SJSA1 (cell line): ENCODE measurements around the gene DRC3. TPM values are rescaled to one million over a fixed set of nuclear protein-coding genes. Genes with fewer than 3 reads are reported as not detected.

Experiments
- DNase-seq, 2 experiments: peaks; one replicate each; pipeline ENCODE4 v3.0.0-alpha.2; 2015 to 2020; ENCODE audit warnings: low spot score in 2 of 2, low read depth in 1 of 2
- H3K27ac ChIP-seq: fragments of 250-450 bp; sonication (Bioruptor Pico); 2 replicates; pipeline ENCODE4 v1.5.1; 2020; ENCODE audit warnings: mild to moderate bottlenecking, moderate library complexity
- H3K27me3 ChIP-seq: fragments of 250-450 bp; sonication (Bioruptor Pico); replicated peaks from 2 replicates; pipeline ENCODE4 v1.5.1; 2020; ENCODE audit warnings: mild to moderate bottlenecking, moderate library complexity
- H3K36me3 ChIP-seq: fragments of 250-450 bp; sonication (Bioruptor Pico); 2 replicates; pipeline ENCODE4 v1.5.1; 2020; ENCODE audit warnings: mild to moderate bottlenecking
- H3K4me1 ChIP-seq: fragments of 250-450 bp; sonication (Bioruptor Pico); replicated peaks from 2 replicates; pipeline ENCODE4 v1.6.1; 2021; ENCODE audit warnings: mild to moderate bottlenecking
- H3K4me3 ChIP-seq: fragments of 250-450 bp; sonication (Bioruptor Pico); 2 replicates; pipeline ENCODE4 v1.5.1; 2020; ENCODE audit warnings: mild to moderate bottlenecking
- H3K9me3 ChIP-seq: fragments of 250-450 bp; sonication (Bioruptor Pico); replicated peaks from 2 replicates; pipeline ENCODE4 v1.5.1; 2020; ENCODE audit warnings: mild to moderate bottlenecking
- total RNA-seq: library from RNA; depleted of rRNA; stranded (reverse); fragments of >200 nt; shearing (Covaris generic); gene quantifications from 2 replicates; pipeline ENCODE4 v1.2.3, GENCODE V29; 2014; rRNA removed

The DRC3 gene
- total RNA-seq, result 1.8 TPM in 1 of 2 replicates, not detected in the other

GRCh38 chr17:17972126-17972951 lies at the start of gene DRC3, which contains the start of gene TOM1L2:
TSS of gene DRC3 (plus strand) at chr17:17972862. CDS start at chr17:17977599, 4,737 bp downstream.
TSS of gene TOM1L2 (minus strand) at chr17:17972400. CDS start at chr17:17972313, 87 bp downstream.
- peaks cover 9% of the 10 kb centered on the region for H3K4me1 ChIP-seq
- peaks cover 6% of the 10 kb centered on the region; the same call in 1 of the 2 replicates for H3K36me3 ChIP-seq
- DNase-seq, result peak; percentile 100
- peak within 1 kb of the TSS; percentile 80 for H3K4me3 ChIP-seq
- no peaks in the 10 kb centered on the region for H3K9me3 ChIP-seq
- H3K27ac ChIP-seq, result peak within 1 kb of the TSS; percentile 70
- no peaks in the 10 kb centered on the region for H3K27me3 ChIP-seq

GRCh38 chr17:17924131-17924856 lies 48.4 kb upstream of the DRC3 start:
- no peak overlapping the region for H3K27ac ChIP-seq

GRCh38 chr17:17924857-17925250 lies 47.8 kb upstream of the DRC3 start:
- H3K9me3 ChIP-seq, result no peaks in the 10 kb centered on the region
- H3K27me3 ChIP-seq, result no peaks in the 10 kb centered on the region
- no peaks in the 10 kb centered on the region for H3K36me3 ChIP-seq
- no peak for DNase-seq
- no peak overlapping the region for H3K27ac ChIP-seq
- peaks cover 90% of the 10 kb centered on the region for H3K4me1 ChIP-seq
- H3K4me3 ChIP-seq, result no peak overlapping the region

More at GRCh38 chr17:17924131-17924856, 48.4 kb upstream of the DRC3 start:
- no peaks in the 10 kb centered on the region for H3K27me3 ChIP-seq
- peaks cover 90% of the 10 kb centered on the region for H3K4me1 ChIP-seq
- H3K4me3 ChIP-seq, result no peak overlapping the region
- DNase-seq, result no peak
- no peaks in the 10 kb centered on the region for H3K36me3 ChIP-seq
- no peaks in the 10 kb centered on the region for H3K9me3 ChIP-seq

GRCh38 chr17:17926036-17926435 lies 46.6 kb upstream of the DRC3 start:
- H3K27ac ChIP-seq, result no peak overlapping the region
- no peak overlapping the region for H3K4me3 ChIP-seq
- H3K36me3 ChIP-seq, result no peaks in the 10 kb centered on the region
- no peaks in the 10 kb centered on the region for H3K27me3 ChIP-seq
- H3K4me1 ChIP-seq, result peaks cover 90% of the 10 kb centered on the region
- no peaks in the 10 kb centered on the region for H3K9me3 ChIP-seq
- DNase-seq, result no peak

- H3K36me3 ChIP-seq, result no peaks in the 10 kb centered on the region
- no peaks in the 10 kb centered on the region for H3K27me3 ChIP-seq
- DNase-seq, result peak in 1 of 2 experiments; percentile 51
- H3K27ac ChIP-seq, result peak overlapping the region; percentile 87
- no peak overlapping the region for H3K4me3 ChIP-seq
- H3K4me1 ChIP-seq, result peaks cover 88% of the 10 kb centered on the region
- no peaks in the 10 kb centered on the region for H3K9me3 ChIP-seq
These were observed 45.7 kb upstream of the DRC3 start for GRCh38 chr17:17926840-17927449.

- peak; percentile 55 to 82 for DNase-seq
- Histone ChIP-seq H3K27me3 (no peaks in the 10 kb centered on the region), H3K4me1 (peaks cover 76% of the 10 kb centered on the region), H3K9me3 (no peaks in the 10 kb centered on the region), H3K27ac (peak overlapping the region; percentile 87), H3K4me3 (no peak overlapping the region), H3K36me3 (no peaks in the 10 kb centered on the region)
These were observed 44.0 kb upstream of the DRC3 start for GRCh38 chr17:17928398-17929287.

- Histone ChIP-seq H3K4me1 (peaks cover 77% of the 10 kb centered on the region), H3K9me3 (no peaks in the 10 kb centered on the region), H3K27ac (peak overlapping the region; percentile 87), H3K4me3 (no peak overlapping the region), H3K27me3 (no peaks in the 10 kb centered on the region), H3K36me3 (no peaks in the 10 kb centered on the region)
- DNase-seq, result no peak
These were observed 42.8 kb upstream of the DRC3 start for GRCh38 chr17:17929655-17930380.

GRCh38 chr17:17930674-17931073 lies 42.0 kb upstream of the DRC3 start:
- no peaks in the 10 kb centered on the region for H3K36me3 ChIP-seq
- H3K27ac ChIP-seq, result peak overlapping the region; percentile 87
- peaks cover 83% of the 10 kb centered on the region for H3K4me1 ChIP-seq
- H3K4me3 ChIP-seq, result no peak overlapping the region
- DNase-seq, result no peak
- no peaks in the 10 kb centered on the region for H3K9me3 ChIP-seq
- no peaks in the 10 kb centered on the region for H3K27me3 ChIP-seq

GRCh38 chr17:17931159-17931558 lies 41.5 kb upstream of the DRC3 start:
- Histone ChIP-seq H3K4me1 (peaks cover 85% of the 10 kb centered on the region), H3K27ac (0 out of 2 replicates have a peak overlapping the region, but pooled peaks have one; percentile 87), H3K36me3 (no peaks in the 10 kb centered on the region), H3K27me3 (no peaks in the 10 kb centered on the region), H3K4me3 (no peak overlapping the region), H3K9me3 (no peaks in the 10 kb centered on the region)
- DNase-seq, result no peak

GRCh38 chr17:17933775-17934174 lies 38.9 kb upstream of the DRC3 start:
- no peak for DNase-seq
- peak overlapping the region; percentile 32 for H3K27ac ChIP-seq
- no peak overlapping the region for H3K4me3 ChIP-seq
- H3K36me3 ChIP-seq, result no peaks in the 10 kb centered on the region
- H3K9me3 ChIP-seq, result no peaks in the 10 kb centered on the region
- H3K4me1 ChIP-seq, result peaks cover 77% of the 10 kb centered on the region
- no peaks in the 10 kb centered on the region for H3K27me3 ChIP-seq

GRCh38 chr17:17934214-17934613 lies 38.4 kb upstream of the DRC3 start:
- DNase-seq, result no peak
- no peaks in the 10 kb centered on the region for H3K36me3 ChIP-seq
- H3K27ac ChIP-seq, result peak overlapping the region; percentile 32
- no peak overlapping the region for H3K4me3 ChIP-seq
- H3K4me1 ChIP-seq, result peaks cover 77% of the 10 kb centered on the region
- no peaks in the 10 kb centered on the region for H3K27me3 ChIP-seq
- H3K9me3 ChIP-seq, result no peaks in the 10 kb centered on the region

- no peaks in the 10 kb centered on the region for H3K9me3 ChIP-seq
- H3K36me3 ChIP-seq, result no peaks in the 10 kb centered on the region
- peaks cover 77% of the 10 kb centered on the region for H3K4me1 ChIP-seq
- no peak overlapping the region for H3K4me3 ChIP-seq
- DNase-seq, result no peak
- no peaks in the 10 kb centered on the region for H3K27me3 ChIP-seq
- H3K27ac ChIP-seq, result peak overlapping the region; percentile 68
These were observed 37.9 kb upstream of the DRC3 start for GRCh38 chr17:17934806-17935205.
